ENCODE measurements around the gene CDK16.

CDK16 gene

DNA sequence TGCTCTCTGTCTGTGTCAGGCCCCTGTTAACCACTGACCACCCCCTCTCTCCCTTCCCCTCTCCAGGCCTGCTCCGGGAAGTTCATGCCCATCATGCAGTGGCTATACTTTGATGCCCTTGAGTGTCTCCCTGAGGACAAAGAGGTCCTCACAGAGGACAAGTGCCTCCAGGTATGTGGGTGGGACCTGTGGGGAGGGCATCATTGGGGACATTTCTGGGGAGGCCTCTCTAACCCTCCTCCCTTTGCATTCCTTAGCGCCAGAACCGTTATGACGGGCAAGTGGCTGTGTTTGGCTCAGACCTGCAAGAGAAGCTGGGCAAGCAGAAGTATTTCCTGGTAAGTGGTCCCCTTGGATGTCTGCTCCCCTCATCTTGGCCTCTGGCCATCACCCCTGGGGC, 15.6 kb upstream of the CDK16 start:
- no peak overlapping the region for H3K9ac ChIP-seq (ENCODE audit: low read length)
- H4K8ac ChIP-seq (ENCODE audit: low read depth, low read length) = no peak overlapping the region
- H3K9me3 ChIP-seq (ENCODE audit: insufficient read depth, low read depth, low read length) = no peaks in the 10 kb centered on the region
- H3K4me3 ChIP-seq (ENCODE audit: low read depth, low read length) = no peak overlapping the region
- no peak overlapping the region for H4K12ac ChIP-seq (ENCODE audit: low read depth, low read length)
- WGBS (ENCODE audit: extremely low coverage, insufficient coverage, insufficient read length) = no CpG with 5 or more reads among the region's 4 CpGs
- no peak overlapping the region for H3K4ac ChIP-seq (ENCODE audit: low read depth, low read length)
- no peak overlapping the region for H2AFZ ChIP-seq (ENCODE audit: insufficient read depth, low read length, poor library complexity)
- peaks cover 2 to 3% of the 10 kb centered on the region in 2 experiments for H3K4me1 ChIP-seq (ENCODE audit: control insufficient read depth in 1 of 2, insufficient read depth in 2 of 2, low read length in 2 of 2)
- H2BK5ac ChIP-seq (ENCODE audit: low read depth, low read length, poor library complexity) = no peak overlapping the region
- H4K91ac ChIP-seq (ENCODE audit: low read depth, low read length) = no peak overlapping the region
- H2AK5ac ChIP-seq (ENCODE audit: low read length) = no peak overlapping the region
- H3K18ac ChIP-seq (ENCODE audit: low read length) = no peak overlapping the region
- H3K4me2 ChIP-seq (ENCODE audit: low read length) = no peak overlapping the region
- H2BK12ac ChIP-seq (ENCODE audit: low read length) = no peak overlapping the region
- peaks cover 72 to 88% of the 10 kb centered on the region in 2 experiments for H3K36me3 ChIP-seq (ENCODE audit: control insufficient read depth in 1 of 2, insufficient read depth in 2 of 2, low read length in 2 of 2)
- H3K27me3 ChIP-seq (ENCODE audit: insufficient read depth, low read length) = no peaks in the 10 kb centered on the region
- H3K79me1 ChIP-seq (ENCODE audit: low read length) = no peaks in the 10 kb centered on the region
- H3K14ac ChIP-seq (ENCODE audit: low read length) = no peak overlapping the region
- H3K27ac ChIP-seq (ENCODE audit: low read depth, low read length) = no peak overlapping the region
- DNase-seq = no peak
- H3K79me2 ChIP-seq (ENCODE audit: control insufficient read depth, insufficient read depth, low read length, poor library complexity) = no peaks in the 10 kb centered on the region
- H2BK120ac ChIP-seq (ENCODE audit: insufficient read depth, low read length, poor library complexity) = no peak overlapping the region
- no peak overlapping the region for H3K23ac ChIP-seq (ENCODE audit: low read length)

DNA sequence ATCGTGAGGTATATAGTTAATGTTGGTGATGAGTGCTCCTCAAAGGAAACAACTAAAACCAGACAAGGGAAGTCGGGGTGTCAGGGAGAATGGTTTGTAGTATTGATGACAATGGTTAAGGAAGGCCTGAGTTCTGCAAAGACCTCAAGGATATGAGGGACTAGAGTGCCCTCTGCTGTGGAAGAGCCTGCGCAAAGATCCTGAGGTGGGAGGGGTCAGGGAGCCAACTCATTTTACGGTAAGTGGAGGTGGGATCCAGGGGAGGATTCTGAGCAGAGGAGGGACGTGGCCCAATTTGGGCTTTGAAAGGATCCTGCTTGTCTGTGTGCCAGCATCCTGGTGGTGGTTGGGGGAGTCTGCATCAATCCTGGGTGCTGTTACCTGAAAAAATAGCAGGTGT, 13.5 kb upstream of the CDK16 start:
- Histone ChIP-seq H3K79me2 (ENCODE audit: control insufficient read depth, insufficient read depth, low read length, poor library complexity) (no peaks in the 10 kb centered on the region), H3K27me3 (ENCODE audit: insufficient read depth, low read length) (no peaks in the 10 kb centered on the region), H3K79me1 (ENCODE audit: low read length) (no peaks in the 10 kb centered on the region), H4K8ac (ENCODE audit: low read depth, low read length) (no peak overlapping the region), H3K4me2 (ENCODE audit: low read length) (no peak overlapping the region), H3K36me3 (ENCODE audit: control insufficient read depth in 1 of 2, insufficient read depth in 2 of 2, low read length in 2 of 2) (peaks cover 76 to 90% of the 10 kb centered on the region in 2 experiments), H2AFZ (ENCODE audit: insufficient read depth, low read length, poor library complexity) (no peak overlapping the region), H3K23ac (ENCODE audit: low read length) (no peak overlapping the region), H4K91ac (ENCODE audit: low read depth, low read length) (no peak overlapping the region), H2BK5ac (ENCODE audit: low read depth, low read length, poor library complexity) (no peak overlapping the region), H3K14ac (ENCODE audit: low read length) (no peak overlapping the region), H3K4me1 (ENCODE audit: control insufficient read depth in 1 of 2, insufficient read depth in 2 of 2, low read length in 2 of 2) (no peaks in the 10 kb centered on the region), H2BK12ac (ENCODE audit: low read length) (no peak overlapping the region), H2BK120ac (ENCODE audit: insufficient read depth, low read length, poor library complexity) (no peak overlapping the region), H3K27ac (ENCODE audit: low read depth, low read length) (no peak overlapping the region), H3K9ac (ENCODE audit: low read length) (no peak overlapping the region), H3K9me3 (ENCODE audit: insufficient read depth, low read depth, low read length) (no peaks in the 10 kb centered on the region), H4K12ac (ENCODE audit: low read depth, low read length) (no peak overlapping the region), H3K4ac (ENCODE audit: low read depth, low read length) (no peak overlapping the region), H3K18ac (ENCODE audit: low read length) (no peak overlapping the region), H2AK5ac (ENCODE audit: low read length) (no peak overlapping the region), H3K4me3 (ENCODE audit: low read depth, low read length) (no peak overlapping the region)
- DNase-seq = no peak
- no CpG with 5 or more reads among the region's 5 CpGs for WGBS (ENCODE audit: extremely low coverage, insufficient coverage, insufficient read length)

- Histone ChIP-seq H2BK5ac (ENCODE audit: low read depth, low read length, poor library complexity) (no peak overlapping the region), H3K9ac (ENCODE audit: low read length) (no peak overlapping the region), H4K91ac (ENCODE audit: low read depth, low read length) (no peak overlapping the region), H4K12ac (ENCODE audit: low read depth, low read length) (no peak overlapping the region), H2AK5ac (ENCODE audit: low read length) (no peak overlapping the region), H3K4me3 (ENCODE audit: low read depth, low read length) (no peak overlapping the region), H3K9me3 (ENCODE audit: insufficient read depth, low read depth, low read length) (no peaks in the 10 kb centered on the region), H2AFZ (ENCODE audit: insufficient read depth, low read length, poor library complexity) (no peak overlapping the region), H3K4me1 (ENCODE audit: control insufficient read depth in 1 of 2, insufficient read depth in 2 of 2, low read length in 2 of 2) (no peaks in the 10 kb centered on the region), H3K79me2 (ENCODE audit: control insufficient read depth, insufficient read depth, low read length, poor library complexity) (no peaks in the 10 kb centered on the region), H3K4me2 (ENCODE audit: low read length) (no peak overlapping the region), H4K8ac (ENCODE audit: low read depth, low read length) (no peak overlapping the region), H3K79me1 (ENCODE audit: low read length) (no peaks in the 10 kb centered on the region), H3K18ac (ENCODE audit: low read length) (no peak overlapping the region), H3K4ac (ENCODE audit: low read depth, low read length) (no peak overlapping the region), H2BK120ac (ENCODE audit: insufficient read depth, low read length, poor library complexity) (no peak overlapping the region), H3K27me3 (ENCODE audit: insufficient read depth, low read length) (no peaks in the 10 kb centered on the region), H2BK12ac (ENCODE audit: low read length) (no peak overlapping the region), H3K36me3 (ENCODE audit: control insufficient read depth in 1 of 2, insufficient read depth in 2 of 2, low read length in 2 of 2) (peaks cover 73 to 90% of the 10 kb centered on the region in 2 experiments), H3K27ac (ENCODE audit: low read depth, low read length) (no peak overlapping the region), H3K23ac (ENCODE audit: low read length) (no peak overlapping the region), H3K14ac (ENCODE audit: low read length) (no peak overlapping the region)
- no peak for DNase-seq
- no CpG with 5 or more reads among the region's 3 CpGs for WGBS (ENCODE audit: extremely low coverage, insufficient coverage, insufficient read length)
These were observed 12.2 kb upstream of the CDK16 start for GRCh38 chrX:47206316-47206715.

DNA sequence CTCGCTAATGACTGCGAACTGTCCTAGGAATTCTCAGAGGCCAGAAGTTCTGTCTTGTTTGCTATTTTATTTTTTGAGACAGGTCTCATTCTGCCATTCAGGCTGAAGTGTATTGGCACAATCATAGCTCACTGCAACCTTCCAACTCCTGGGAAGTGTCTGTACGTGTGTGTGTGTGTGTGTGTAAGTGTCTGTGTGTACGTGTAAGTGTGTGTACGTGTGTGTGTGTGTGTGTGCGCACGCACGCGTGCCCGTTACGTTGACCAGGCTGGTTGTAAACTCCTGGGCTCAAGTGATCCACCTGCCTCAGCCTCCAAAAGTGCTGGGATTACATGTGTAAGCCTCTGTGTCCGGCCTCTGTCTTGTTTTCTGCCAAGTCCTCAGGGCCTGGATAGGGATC, 10.4 kb upstream of the CDK16 start:
- Histone ChIP-seq H4K12ac (ENCODE audit: low read depth, low read length) (no peak overlapping the region), H3K4ac (ENCODE audit: low read depth, low read length) (no peak overlapping the region), H2BK120ac (ENCODE audit: insufficient read depth, low read length, poor library complexity) (no peak overlapping the region), H2BK12ac (ENCODE audit: low read length) (no peak overlapping the region), H3K27ac (ENCODE audit: low read depth, low read length) (no peak overlapping the region), H3K14ac (ENCODE audit: low read length) (no peak overlapping the region), H3K79me2 (ENCODE audit: control insufficient read depth, insufficient read depth, low read length, poor library complexity) (no peaks in the 10 kb centered on the region), H3K23ac (ENCODE audit: low read length) (no peak overlapping the region), H3K9me3 (ENCODE audit: insufficient read depth, low read depth, low read length) (no peaks in the 10 kb centered on the region), H3K4me2 (ENCODE audit: low read length) (no peak overlapping the region), H4K8ac (ENCODE audit: low read depth, low read length) (no peak overlapping the region), H3K27me3 (ENCODE audit: insufficient read depth, low read length) (no peaks in the 10 kb centered on the region), H3K79me1 (ENCODE audit: low read length) (no peaks in the 10 kb centered on the region), H3K4me1 (ENCODE audit: control insufficient read depth in 1 of 2, insufficient read depth in 2 of 2, low read length in 2 of 2) (no peaks in the 10 kb centered on the region), H2AFZ (ENCODE audit: insufficient read depth, low read length, poor library complexity) (no peak overlapping the region), H3K18ac (ENCODE audit: low read length) (no peak overlapping the region), H2AK5ac (ENCODE audit: low read length) (no peak overlapping the region), H3K4me3 (ENCODE audit: low read depth, low read length) (no peak overlapping the region), H3K9ac (ENCODE audit: low read length) (no peak overlapping the region), H3K36me3 (ENCODE audit: control insufficient read depth in 1 of 2, insufficient read depth in 2 of 2, low read length in 2 of 2) (peaks cover 64 to 89% of the 10 kb centered on the region in 2 experiments), H4K91ac (ENCODE audit: low read depth, low read length) (no peak overlapping the region), H2BK5ac (ENCODE audit: low read depth, low read length, poor library complexity) (no peak overlapping the region)
- no CpG with 5 or more reads among the region's 12 CpGs for WGBS (ENCODE audit: extremely low coverage, insufficient coverage, insufficient read length)
- DNase-seq = no peak

Measured in trophoblast cell (in vitro differentiated cells and primary cell).